22Rv1 (cell line): ENCODE measurements around the gene CELF2.

ENCODE experiments used
- ZFX ChIP-seq: fragments of 450-650 bp; IDR thresholded peaks from 2 replicates; pipeline ENCODE4 v1.6.1; 2017; ENCODE audit warnings: antibody characterized with exemption, borderline replicate concordance
- TF ChIP-seq, protein P1 (sequence below): fragments of 450-650 bp; IDR thresholded peaks from 2 replicates; pipeline ENCODE4 v1.5.1; 2017; ENCODE audit warnings: mild to moderate bottlenecking

- TF ChIP-seq, protein P1, sequence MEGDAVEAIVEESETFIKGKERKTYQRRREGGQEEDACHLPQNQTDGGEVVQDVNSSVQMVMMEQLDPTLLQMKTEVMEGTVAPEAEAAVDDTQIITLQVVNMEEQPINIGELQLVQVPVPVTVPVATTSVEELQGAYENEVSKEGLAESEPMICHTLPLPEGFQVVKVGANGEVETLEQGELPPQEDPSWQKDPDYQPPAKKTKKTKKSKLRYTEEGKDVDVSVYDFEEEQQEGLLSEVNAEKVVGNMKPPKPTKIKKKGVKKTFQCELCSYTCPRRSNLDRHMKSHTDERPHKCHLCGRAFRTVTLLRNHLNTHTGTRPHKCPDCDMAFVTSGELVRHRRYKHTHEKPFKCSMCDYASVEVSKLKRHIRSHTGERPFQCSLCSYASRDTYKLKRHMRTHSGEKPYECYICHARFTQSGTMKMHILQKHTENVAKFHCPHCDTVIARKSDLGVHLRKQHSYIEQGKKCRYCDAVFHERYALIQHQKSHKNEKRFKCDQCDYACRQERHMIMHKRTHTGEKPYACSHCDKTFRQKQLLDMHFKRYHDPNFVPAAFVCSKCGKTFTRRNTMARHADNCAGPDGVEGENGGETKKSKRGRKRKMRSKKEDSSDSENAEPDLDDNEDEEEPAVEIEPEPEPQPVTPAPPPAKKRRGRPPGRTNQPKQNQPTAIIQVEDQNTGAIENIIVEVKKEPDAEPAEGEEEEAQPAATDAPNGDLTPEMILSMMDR: no peak
- TF ChIP-seq ZFX: no peak
These were observed 277.3 kb downstream of the CELF2 start for GRCh38 chr10:11294831-11295450.
